Neutrophil (primary cell): ENCODE data around the gene ISM1.

Experiments
- H3K27ac ChIP-seq: fragments of 200-600 bp; sonication (generic); 2 replicates; pipeline ENCODE4 v1.5.1; 2016; ENCODE audit warnings: mild to moderate bottlenecking, moderate library complexity
- H3K27me3 ChIP-seq: fragments of 200-600 bp; sonication (generic); 2 replicates; pipeline ENCODE4 v1.6.0; 2016; ENCODE audit warnings: mild to moderate bottlenecking
- H3K36me3 ChIP-seq: fragments of 200-600 bp; sonication (generic); 2 replicates; pipeline ENCODE4 v1.5.1; 2017
- H3K4me1 ChIP-seq, 2 experiments: fragments of 200-600 bp in 1 of 2; sonication (generic) in 1 of 2; 1 replicate in 1 of 2; 2 replicates in 1 of 2; pipeline versions ENCODE4 v1.5.1 to v1.6.1; 2013 to 2016; ENCODE audit warnings: low read depth in 1 of 2, low read length in 1 of 2, mild to moderate bottlenecking in 1 of 2, moderate library complexity in 1 of 2; ENCODE audit not compliant: control insufficient read depth in 1 of 2, insufficient read depth in 1 of 2
- H3K4me3 ChIP-seq, 2 experiments: fragments of 200-600 bp in 1 of 2; sonication (generic) in 1 of 2; 1 replicate in 1 of 2; 2 replicates in 1 of 2; pipeline ENCODE4 v1.5.1; 2013 to 2016; ENCODE audit warnings: low read depth in 1 of 2, low read length in 1 of 2, mild to moderate bottlenecking in 1 of 2, moderate library complexity in 1 of 2
- H3K9me3 ChIP-seq: fragments of 200-600 bp; sonication (generic); 2 replicates; pipeline ENCODE4 v1.5.1; 2016
- CTCF ChIP-seq: fragments of 200-600 bp; sonication (generic); IDR thresholded peaks from 2 replicates; pipeline ENCODE4 v1.5.1; 2016; ENCODE audit warnings: antibody characterized with exemption

The ISM1 gene

GRCh38 chr20:13331536-13331935 is 110.5 kb downstream of the ISM1 start:
- Histone ChIP-seq H3K4me1 (no peaks in the 10 kb centered on the region), H3K27me3 (no peaks in the 10 kb centered on the region), H3K36me3 (no peaks in the 10 kb centered on the region), H3K9me3 (no peaks in the 10 kb centered on the region), H3K27ac (no peak overlapping the region), H3K4me3 (no peak overlapping the region)
- no peak for TF ChIP-seq CTCF

DNA sequence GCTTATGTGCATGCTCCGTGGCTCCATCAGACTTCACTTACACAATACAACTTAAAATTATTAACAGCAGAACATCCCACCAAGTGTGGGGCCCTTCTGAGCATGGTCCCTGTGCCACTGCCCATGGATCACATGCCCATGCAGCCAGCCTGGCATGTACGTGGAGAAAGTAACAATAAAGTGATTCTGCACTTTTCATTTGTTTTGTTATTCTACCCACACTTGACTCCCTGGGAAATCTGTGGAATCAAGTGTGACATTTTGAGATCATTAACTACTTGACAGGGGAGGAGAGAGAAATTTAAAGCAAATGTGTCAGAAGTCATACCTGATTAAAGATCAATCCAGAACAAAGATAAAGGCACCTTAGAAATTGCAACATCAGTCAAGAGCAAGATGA is 112.0 kb downstream of the ISM1 start:
- Histone ChIP-seq H3K27me3 (no peaks in the 10 kb centered on the region), H3K4me3 (no peak overlapping the region), H3K9me3 (no peaks in the 10 kb centered on the region), H3K27ac (no peak overlapping the region), H3K4me1 (no peaks in the 10 kb centered on the region), H3K36me3 (no peaks in the 10 kb centered on the region)
- no peak for TF ChIP-seq CTCF

DNA sequence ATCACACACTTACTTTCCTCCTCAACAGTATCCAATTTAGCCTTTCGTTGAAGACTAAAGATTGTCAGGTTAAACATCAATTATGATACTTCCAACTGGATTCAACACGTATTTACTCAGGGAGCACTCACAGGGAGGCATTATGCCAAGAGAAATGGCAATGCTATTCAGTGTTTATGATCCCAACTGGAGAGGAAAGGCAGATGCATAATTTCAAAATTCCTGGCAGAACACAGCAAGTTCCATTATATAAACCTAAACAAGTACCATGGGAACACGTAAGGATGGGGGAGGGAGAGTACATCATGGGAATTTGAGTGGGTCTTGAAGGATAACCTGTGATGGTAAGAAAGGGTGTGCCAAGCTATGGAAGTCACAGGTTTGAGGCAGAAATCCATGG is 112.7 kb downstream of the ISM1 start:
- no peak for TF ChIP-seq CTCF
- Histone ChIP-seq H3K36me3 (no peaks in the 10 kb centered on the region), H3K4me3 (no peak overlapping the region), H3K4me1 (no peaks in the 10 kb centered on the region), H3K27ac (no peak overlapping the region), H3K27me3 (no peaks in the 10 kb centered on the region), H3K9me3 (no peaks in the 10 kb centered on the region)

DNA sequence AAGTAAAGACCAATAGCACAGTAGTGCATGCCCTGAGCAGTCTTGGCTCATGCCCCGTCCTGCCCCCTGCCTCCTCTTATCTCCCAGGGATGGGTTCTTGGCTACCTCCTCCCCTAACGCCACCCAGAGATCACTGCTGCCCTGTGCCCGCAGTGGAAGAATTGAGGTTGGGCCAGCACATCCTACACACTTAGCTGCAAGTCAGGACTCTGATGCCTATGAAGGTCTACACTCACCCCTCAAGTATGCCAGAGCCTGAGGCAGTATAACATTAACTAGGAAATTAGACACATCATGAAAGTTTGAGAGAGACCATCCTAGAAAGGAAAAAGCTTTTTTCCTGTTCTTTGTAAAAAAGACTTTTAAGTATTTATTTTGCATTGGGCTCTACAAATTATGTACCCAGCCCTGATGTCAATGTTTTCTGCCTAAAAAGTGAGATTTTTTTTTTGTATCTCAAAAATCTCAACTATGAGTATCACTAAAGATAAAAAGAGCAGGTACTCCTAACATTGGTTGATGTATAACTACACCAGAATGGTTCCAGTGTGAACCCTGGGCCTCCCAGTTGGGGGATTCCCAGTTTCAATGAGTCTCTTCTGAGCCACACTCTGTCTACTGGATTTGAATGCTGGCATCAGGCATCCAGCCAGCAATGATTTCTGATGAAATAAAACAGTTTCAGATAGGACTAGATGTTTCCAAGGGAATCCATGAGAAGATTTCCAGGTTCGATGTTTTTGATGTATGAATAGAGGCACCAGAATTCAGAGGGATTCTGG is 115.4 kb downstream of the ISM1 start:
- Histone ChIP-seq H3K27me3 (no peaks in the 10 kb centered on the region), H3K9me3 (no peaks in the 10 kb centered on the region), H3K4me3 (no peak overlapping the region), H3K27ac (no peak overlapping the region), H3K4me1 (no peaks in the 10 kb centered on the region), H3K36me3 (no peaks in the 10 kb centered on the region)
- no peak for TF ChIP-seq CTCF

DNA sequence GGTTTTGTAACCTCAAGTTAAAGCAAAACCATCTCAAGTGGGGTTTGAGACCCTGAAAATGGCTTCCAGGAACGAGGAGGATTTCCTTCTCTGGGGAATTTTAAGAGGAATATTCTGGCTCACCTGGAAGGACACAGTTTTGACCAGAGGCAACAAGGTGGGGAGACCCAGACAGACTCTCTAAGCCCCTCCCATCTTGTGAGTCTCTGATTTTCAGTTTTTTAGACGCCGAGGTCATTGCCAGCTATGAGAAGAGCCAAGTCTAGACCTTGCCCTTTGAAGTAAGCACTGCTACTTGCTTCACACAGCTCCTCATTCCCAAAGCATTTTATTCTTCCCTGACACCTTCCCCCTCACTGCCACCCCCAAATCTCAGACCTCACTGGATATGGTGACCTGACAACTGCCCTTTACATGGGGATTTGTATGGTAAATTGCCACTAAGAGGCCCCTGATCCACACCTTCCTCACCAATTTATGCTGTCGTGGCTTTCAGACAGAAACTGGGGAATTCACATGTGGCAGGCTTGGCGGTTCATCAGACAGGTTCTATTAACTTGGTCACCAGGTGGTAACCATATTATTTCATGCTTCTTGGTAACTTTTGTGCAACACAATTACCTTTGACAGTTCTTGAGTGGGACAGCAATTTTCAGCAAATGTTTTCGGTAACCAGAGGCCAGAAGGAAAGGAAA is 116.2 kb downstream of the ISM1 start:
- H3K4me3 ChIP-seq: no peak overlapping the region
- no peak overlapping the region for H3K27ac ChIP-seq
- H3K4me1 ChIP-seq: no peaks in the 10 kb centered on the region
- H3K9me3 ChIP-seq: no peaks in the 10 kb centered on the region
- H3K36me3 ChIP-seq: no peaks in the 10 kb centered on the region
- H3K27me3 ChIP-seq: no peaks in the 10 kb centered on the region
- no peak for TF ChIP-seq CTCF
